ENCODE data around the gene CD40. TPM values are rescaled to one million over a fixed set of nuclear protein-coding genes. Genes with fewer than 3 reads are reported as not detected.

CD40 gene
- total RNA-seq, 2 experiments from 2014 or later: 4.6 to 5.3 TPM

DNA sequence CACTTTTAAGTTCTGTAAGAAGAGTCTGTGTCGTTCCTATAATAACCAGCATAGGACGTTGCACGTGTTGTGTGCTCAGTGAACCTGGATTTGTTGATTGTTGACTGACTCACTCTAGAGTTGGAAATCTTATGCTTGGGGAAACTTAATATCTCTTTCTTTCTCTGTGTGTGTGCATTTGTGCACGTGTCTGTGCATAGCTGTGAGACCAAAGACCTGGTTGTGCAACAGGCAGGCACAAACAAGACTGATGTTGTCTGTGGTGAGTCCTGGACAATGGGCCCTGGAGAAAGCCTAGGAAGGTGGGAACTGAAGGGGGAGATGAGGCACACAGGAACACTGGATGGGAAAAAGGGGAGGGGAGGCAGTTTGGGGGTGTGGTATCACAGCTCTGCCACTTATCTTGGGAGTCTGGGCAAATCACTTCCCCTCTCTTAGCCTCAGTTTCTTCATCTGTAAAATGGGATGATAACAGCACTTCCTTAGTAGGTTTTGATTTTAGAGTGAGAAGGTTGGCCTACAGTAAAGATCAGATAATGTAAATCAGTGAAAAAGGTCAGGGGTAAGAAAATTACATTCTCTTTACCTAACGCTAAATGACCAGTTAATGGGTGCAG lies 8.4 kb downstream of the CD40 start:
- no peaks in the 10 kb centered on the region for H3K4me1 Mint-ChIP-seq
- H3K27me3 Mint-ChIP-seq: peaks cover 9% of the 10 kb centered on the region
- no peak overlapping the region for H3K27ac Mint-ChIP-seq
- H3K9me3 Mint-ChIP-seq: no peaks in the 10 kb centered on the region
- H3K4me3 Mint-ChIP-seq: no peak overlapping the region
- H3K36me3 Mint-ChIP-seq: peaks cover 1% of the 10 kb centered on the region
- DNase-seq: no peak

- H3K9me3 Mint-ChIP-seq: no peaks in the 10 kb centered on the region
- no peak overlapping the region for H3K4me3 Mint-ChIP-seq
- no peak for DNase-seq
- H3K36me3 Mint-ChIP-seq: peaks cover 1% of the 10 kb centered on the region
- H3K27me3 Mint-ChIP-seq: peaks cover 16% of the 10 kb centered on the region
- no peak overlapping the region for H3K27ac Mint-ChIP-seq
- peaks cover under 1% of the 10 kb centered on the region for H3K4me1 Mint-ChIP-seq
Observed at GRCh38 chr20:46127396-46128010, 9.4 kb downstream of the CD40 start.

DNA sequence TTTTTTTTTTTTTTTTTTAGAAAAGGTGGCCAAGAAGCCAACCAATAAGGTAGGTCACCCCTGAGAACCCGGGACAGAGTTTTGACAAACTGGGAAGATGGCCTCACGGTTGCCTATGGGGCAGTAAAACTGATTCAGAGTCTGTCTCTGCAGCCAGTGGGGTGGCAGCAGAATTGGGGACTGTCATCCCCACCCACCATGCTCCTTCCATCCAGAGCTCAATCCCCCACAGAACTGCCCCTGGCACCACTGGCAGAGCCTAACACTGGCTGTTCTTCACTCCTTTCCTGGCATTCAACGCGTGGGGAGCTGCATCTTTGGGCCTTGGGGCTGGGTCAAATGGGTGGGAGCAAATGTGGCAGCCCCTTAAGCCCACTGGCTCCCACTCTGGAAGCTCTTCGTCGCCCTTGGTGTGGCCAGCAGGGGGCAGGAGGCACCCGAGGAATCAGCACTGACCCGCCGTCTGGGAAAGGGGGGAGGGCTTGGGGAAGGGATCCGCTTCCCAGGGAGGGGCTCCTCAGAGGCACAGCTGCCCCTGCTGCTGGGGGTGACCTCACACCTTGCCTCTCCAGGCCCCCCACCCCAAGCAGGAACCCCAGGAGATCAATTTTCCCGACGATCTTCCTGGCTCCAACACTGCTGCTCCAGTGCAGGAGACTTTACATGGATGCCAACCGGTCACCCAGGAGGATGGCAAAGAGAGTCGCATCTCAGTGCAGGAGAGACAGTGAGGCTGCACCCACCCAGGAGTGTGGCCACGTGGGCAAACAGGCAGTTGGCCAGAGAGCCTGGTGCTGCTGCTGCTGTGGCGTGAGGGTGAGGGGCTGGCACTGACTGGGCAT lies 10.4 kb downstream of the CD40 start:
- Mint-ChIP-seq H3K27ac (no peak overlapping the region), H3K27me3 (peaks cover 25% of the 10 kb centered on the region), H3K9me3 (no peaks in the 10 kb centered on the region), H3K4me3 (no peak overlapping the region), H3K36me3 (no peaks in the 10 kb centered on the region), H3K4me1 (peaks cover 1% of the 10 kb centered on the region)
- DNase-seq: no peak

DNA sequence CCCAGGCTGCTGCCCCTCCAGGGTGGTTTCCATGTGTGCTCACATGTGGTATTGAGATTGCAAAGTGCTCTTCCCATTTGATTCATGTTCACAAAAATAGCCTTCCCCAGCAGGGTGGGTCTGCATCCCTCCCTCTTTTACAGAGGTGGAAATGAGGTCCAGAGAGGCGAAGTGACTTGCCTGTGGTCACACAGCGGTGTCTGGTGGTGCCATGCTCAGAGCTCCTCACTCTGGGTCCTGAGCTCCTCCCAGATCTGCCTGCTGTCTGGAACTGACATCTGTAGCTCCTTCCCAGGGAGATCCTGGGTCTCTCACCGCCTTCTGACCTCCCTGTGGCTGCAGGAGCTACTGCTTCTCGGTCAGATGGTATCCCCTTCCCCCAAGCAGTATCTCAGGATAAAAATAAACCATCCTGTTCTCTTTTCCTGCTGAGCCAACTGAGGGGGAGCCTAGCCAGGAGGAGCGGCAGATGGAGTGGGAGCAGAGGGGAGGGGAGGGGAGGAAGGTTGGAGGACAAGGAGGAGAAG lies 11.9 kb downstream of the CD40 start:
- no peak overlapping the region for H3K4me3 Mint-ChIP-seq
- no peaks in the 10 kb centered on the region for H3K36me3 Mint-ChIP-seq
- peaks cover 1% of the 10 kb centered on the region for H3K4me1 Mint-ChIP-seq
- H3K9me3 Mint-ChIP-seq: no peaks in the 10 kb centered on the region
- H3K27ac Mint-ChIP-seq: peak overlapping the region; percentile 20
- peaks cover 31% of the 10 kb centered on the region for H3K27me3 Mint-ChIP-seq
- no peak for DNase-seq

- Mint-ChIP-seq H3K36me3 (no peaks in the 10 kb centered on the region), H3K27ac (no peak overlapping the region)
- no peak for DNase-seq
Observed at GRCh38 chr20:46130534-46130933, 12.4 kb downstream of the CD40 start.

GRCh38 chr20:46131396-46131795 lies 13.3 kb downstream of the CD40 start:
- no peak for DNase-seq
- Mint-ChIP-seq H3K36me3 (no peaks in the 10 kb centered on the region), H3K27ac (no peak overlapping the region), H3K9me3 (no peaks in the 10 kb centered on the region), H3K4me1 (peaks cover 1% of the 10 kb centered on the region), H3K4me3 (no peak overlapping the region), H3K27me3 (peaks cover 40% of the 10 kb centered on the region)

More at GRCh38 chr20:46130534-46130933, 12.4 kb downstream of the CD40 start:
- Mint-ChIP-seq H3K9me3 (no peaks in the 10 kb centered on the region), H3K4me1 (peaks cover 1% of the 10 kb centered on the region), H3K4me3 (no peak overlapping the region), H3K27me3 (peaks cover 32% of the 10 kb centered on the region)

GRCh38 chr20:46132705-46133120 lies 14.6 kb downstream of the CD40 start:
- Mint-ChIP-seq H3K4me1 (peaks cover 1% of the 10 kb centered on the region), H3K36me3 (no peaks in the 10 kb centered on the region), H3K27me3 (peaks cover 48% of the 10 kb centered on the region), H3K4me3 (no peak overlapping the region), H3K27ac (no peak overlapping the region), H3K9me3 (no peaks in the 10 kb centered on the region)
- peak; percentile 68 for DNase-seq

- Mint-ChIP-seq H3K9me3 (no peaks in the 10 kb centered on the region), H3K4me1 (peaks cover 1% of the 10 kb centered on the region), H3K27ac (no peak overlapping the region), H3K36me3 (no peaks in the 10 kb centered on the region), H3K4me3 (no peak overlapping the region), H3K27me3 (peaks cover 54% of the 10 kb centered on the region)
- DNase-seq: no peak
Observed at GRCh38 chr20:46133886-46134654, 16.0 kb downstream of the CD40 start.

- Mint-ChIP-seq H3K4me3 (no peak overlapping the region), H3K4me1 (peaks cover 1% of the 10 kb centered on the region), H3K36me3 (no peaks in the 10 kb centered on the region), H3K27me3 (peaks cover 54% of the 10 kb centered on the region), H3K27ac (no peak overlapping the region), H3K9me3 (no peaks in the 10 kb centered on the region)
- DNase-seq: no peak
Observed at GRCh38 chr20:46134716-46135115, 16.6 kb downstream of the CD40 start.

- H3K9me3 Mint-ChIP-seq: no peaks in the 10 kb centered on the region
Observed at GRCh38 chr20:46135856-46136633, 17.9 kb downstream of the CD40 start.

DNA sequence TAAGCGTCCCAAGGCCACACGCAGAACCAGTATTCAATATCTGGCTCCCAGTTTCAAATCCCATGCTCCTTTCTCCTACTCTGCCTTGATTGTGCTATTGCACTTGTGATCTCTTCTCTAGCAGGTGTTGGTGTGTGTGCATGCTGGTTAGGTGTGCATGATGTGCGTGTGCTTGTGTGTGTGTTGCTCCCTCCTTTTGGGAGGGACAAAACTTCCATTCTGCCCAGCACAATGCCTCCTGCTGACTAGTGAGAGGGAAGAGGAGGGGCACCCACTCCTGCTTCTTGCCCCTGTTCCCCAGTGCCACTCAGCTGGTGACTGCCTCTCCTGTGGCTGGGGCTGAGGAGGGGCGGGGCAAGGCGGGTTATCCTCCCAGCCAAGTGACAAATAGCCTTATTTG lies 19.7 kb downstream of the CD40 start:
- no peaks in the 10 kb centered on the region for H3K9me3 Mint-ChIP-seq
- H3K36me3 Mint-ChIP-seq: no peaks in the 10 kb centered on the region
- no peak overlapping the region for H3K4me3 Mint-ChIP-seq
- DNase-seq: no peak
- no peaks in the 10 kb centered on the region for H3K4me1 Mint-ChIP-seq
- H3K27ac Mint-ChIP-seq: no peak overlapping the region
- H3K27me3 Mint-ChIP-seq: peaks cover 49% of the 10 kb centered on the region

More at GRCh38 chr20:46135856-46136633, 17.9 kb downstream of the CD40 start:
- no peak overlapping the region for H3K4me3 Mint-ChIP-seq
- H3K4me1 Mint-ChIP-seq: peaks cover 1% of the 10 kb centered on the region
- H3K27ac Mint-ChIP-seq: peak overlapping the region; percentile 9
- peaks cover 51% of the 10 kb centered on the region for H3K27me3 Mint-ChIP-seq
- no peak for DNase-seq
- H3K36me3 Mint-ChIP-seq: no peaks in the 10 kb centered on the region

DNA sequence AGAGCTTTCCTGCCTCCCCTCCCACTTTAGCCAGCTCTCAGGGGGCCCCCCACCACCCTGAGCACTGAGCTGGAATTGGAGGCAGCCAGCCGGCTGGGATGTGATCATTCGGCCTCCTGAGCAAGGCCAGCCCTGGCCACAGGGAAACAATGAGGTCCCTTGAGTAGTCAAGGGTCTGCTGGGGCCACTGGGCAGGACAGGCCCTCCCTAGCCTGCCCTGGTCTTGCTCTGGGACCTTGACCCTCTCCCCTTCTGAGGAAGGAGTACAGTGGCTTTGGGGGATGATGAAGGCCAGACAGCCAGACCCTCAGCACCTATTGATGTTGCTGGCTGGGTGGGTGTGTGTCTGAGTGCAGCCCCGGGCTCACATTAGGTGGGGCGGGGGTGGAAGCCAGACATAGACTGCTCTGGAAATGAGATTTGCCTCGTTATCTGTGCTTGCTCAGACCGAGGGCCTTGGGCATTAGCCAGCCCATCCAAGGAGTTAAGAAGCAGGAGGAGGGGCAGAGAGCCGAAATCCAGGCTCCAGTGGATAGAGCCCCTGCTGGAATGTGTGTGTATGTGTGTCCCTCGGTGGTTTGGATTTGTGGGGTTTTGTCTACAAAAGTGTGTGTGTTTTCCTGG lies 21.3 kb downstream of the CD40 start:
- peaks cover 43% of the 10 kb centered on the region for H3K27me3 Mint-ChIP-seq

DNA sequence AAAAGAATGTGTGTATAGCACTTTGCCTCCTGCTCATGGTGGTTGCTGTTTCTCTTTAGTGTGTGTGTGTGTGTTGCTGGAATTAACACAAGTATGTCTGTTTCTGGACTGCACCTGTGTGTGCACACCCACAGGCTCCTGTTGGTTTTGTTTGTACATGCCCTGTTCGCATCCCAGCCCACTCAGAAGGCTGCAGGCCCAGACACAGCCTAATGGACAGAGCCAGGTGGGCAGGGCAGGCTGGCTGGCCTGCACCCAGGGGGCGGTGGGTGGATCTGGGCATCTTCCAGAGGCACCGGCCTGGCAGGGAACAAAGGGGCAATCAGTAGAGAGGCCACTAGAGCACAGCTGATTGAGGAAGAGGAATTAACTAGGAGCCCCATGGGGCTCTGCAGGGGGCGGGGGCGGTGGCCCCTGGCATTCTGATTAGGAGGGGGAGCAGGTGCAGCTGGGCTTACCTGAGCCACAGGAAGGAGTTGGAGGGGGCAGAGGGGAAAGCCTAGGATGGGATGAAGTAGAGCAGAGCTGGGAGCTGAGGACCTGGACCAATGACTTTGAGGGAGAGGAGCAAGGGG lies 21.9 kb downstream of the CD40 start:
- no peaks in the 10 kb centered on the region for H3K36me3 Mint-ChIP-seq
- peaks cover 42% of the 10 kb centered on the region for H3K27me3 Mint-ChIP-seq
- DNase-seq: no peak
- no peak overlapping the region for H3K27ac Mint-ChIP-seq
- H3K4me3 Mint-ChIP-seq: no peak overlapping the region
- H3K4me1 Mint-ChIP-seq: no peaks in the 10 kb centered on the region
- H3K9me3 Mint-ChIP-seq: no peaks in the 10 kb centered on the region

More for the DNA sequence above, 21.3 kb downstream of the CD40 start:
- Mint-ChIP-seq H3K4me3 (no peak overlapping the region), H3K4me1 (no peaks in the 10 kb centered on the region), H3K27ac (no peak overlapping the region), H3K36me3 (no peaks in the 10 kb centered on the region), H3K9me3 (no peaks in the 10 kb centered on the region)
- no peak for DNase-seq

Data from activated naive CD8-positive, alpha-beta T cell treated with anti-CD3 and anti-CD28 coated beads for 36 hours (primary cell).